OCI-LY3 (cell line): ENCODE results near the gene ITPR1.

Experiments
- H2AFZ ChIP-seq: fragments of 200-600, 300-600 bp; shearing (Covaris generic); 2 replicates; pipeline ENCODE4 v1.6.0; 2014; ENCODE audit warnings: antibody characterized with exemption, low read depth, low read length
- H3K27ac ChIP-seq: fragments of 200-600, 300-600 bp; sonication (generic); 2 replicates; pipeline ENCODE4 v1.5.1; 2014; ENCODE audit warnings: mild to moderate bottlenecking, low read length, moderate library complexity, mixed read lengths
- H3K27me3 ChIP-seq: fragments of 200-600, 300-600 bp; sonication (generic); 2 replicates; pipeline ENCODE4 v1.6.1; 2014; ENCODE audit warnings: low read depth, low read length, mixed read lengths
- H3K36me3 ChIP-seq: fragments of 200-600, 300-600 bp; sonication (generic); replicated peaks from 2 replicates; pipeline ENCODE3; 2014; ENCODE audit warnings: low read depth, low read length, mixed read lengths
- H3K4me1 ChIP-seq: fragments of 300-600, 200-600 bp; sonication (generic); 2 replicates; pipeline ENCODE4 v1.6.1; 2014; ENCODE audit warnings: low read length, mixed read lengths
- H3K4me2 ChIP-seq: fragments of 200-600, 300-600 bp; sonication (generic); 2 replicates; pipeline ENCODE4 v1.6.1; 2014; ENCODE audit warnings: low read length, mixed read lengths
- H3K4me3 ChIP-seq: fragments of 300-600, 200-600 bp; sonication (generic); 2 replicates; pipeline ENCODE4 v1.5.1; 2014; ENCODE audit warnings: antibody characterized with exemption, mild to moderate bottlenecking, low read length, moderate library complexity
- H3K79me2 ChIP-seq: fragments of 300-600, 200-600 bp; shearing (Covaris generic); 2 replicates; pipeline ENCODE4 v1.6.1; 2014; ENCODE audit warnings: mild to moderate bottlenecking, low read length, mixed read lengths
- H3K9ac ChIP-seq: fragments of 300-600, 200-600 bp; shearing (Covaris generic); 2 replicates; pipeline ENCODE4 v1.6.0; 2014; ENCODE audit warnings: mild to moderate bottlenecking, low read length, moderate library complexity
- H3K9me3 ChIP-seq: fragments of 200-600, 300-600 bp; shearing (Covaris generic); 2 replicates; pipeline ENCODE4 v1.6.1; 2014; ENCODE audit warnings: low read length, mixed read lengths; ENCODE audit not compliant: insufficient read depth
- H4K20me1 ChIP-seq: fragments of 200-600, 300-600 bp; sonication (generic); 2 replicates; pipeline ENCODE4 v1.6.1; 2016; ENCODE audit warnings: low read length, mixed read lengths; ENCODE audit not compliant: insufficient read depth
- EZH2phosphoT487 ChIP-seq: fragments of 200-600 bp; shearing (Covaris generic); IDR thresholded peaks from 2 replicates; pipeline ENCODE4 v1.6.1; 2018; ENCODE audit warnings: antibody characterized with exemption, mixed run types, low read depth
- TF ChIP-seq, protein P1 (sequence below): fragments of 200-600, 300-600 bp; sonication (generic); IDR thresholded peaks from 2 replicates; pipeline ENCODE4 v1.5.1; 2014; ENCODE audit warnings: antibody characterized with exemption, low read length, low read depth

The ITPR1 gene

DNA sequence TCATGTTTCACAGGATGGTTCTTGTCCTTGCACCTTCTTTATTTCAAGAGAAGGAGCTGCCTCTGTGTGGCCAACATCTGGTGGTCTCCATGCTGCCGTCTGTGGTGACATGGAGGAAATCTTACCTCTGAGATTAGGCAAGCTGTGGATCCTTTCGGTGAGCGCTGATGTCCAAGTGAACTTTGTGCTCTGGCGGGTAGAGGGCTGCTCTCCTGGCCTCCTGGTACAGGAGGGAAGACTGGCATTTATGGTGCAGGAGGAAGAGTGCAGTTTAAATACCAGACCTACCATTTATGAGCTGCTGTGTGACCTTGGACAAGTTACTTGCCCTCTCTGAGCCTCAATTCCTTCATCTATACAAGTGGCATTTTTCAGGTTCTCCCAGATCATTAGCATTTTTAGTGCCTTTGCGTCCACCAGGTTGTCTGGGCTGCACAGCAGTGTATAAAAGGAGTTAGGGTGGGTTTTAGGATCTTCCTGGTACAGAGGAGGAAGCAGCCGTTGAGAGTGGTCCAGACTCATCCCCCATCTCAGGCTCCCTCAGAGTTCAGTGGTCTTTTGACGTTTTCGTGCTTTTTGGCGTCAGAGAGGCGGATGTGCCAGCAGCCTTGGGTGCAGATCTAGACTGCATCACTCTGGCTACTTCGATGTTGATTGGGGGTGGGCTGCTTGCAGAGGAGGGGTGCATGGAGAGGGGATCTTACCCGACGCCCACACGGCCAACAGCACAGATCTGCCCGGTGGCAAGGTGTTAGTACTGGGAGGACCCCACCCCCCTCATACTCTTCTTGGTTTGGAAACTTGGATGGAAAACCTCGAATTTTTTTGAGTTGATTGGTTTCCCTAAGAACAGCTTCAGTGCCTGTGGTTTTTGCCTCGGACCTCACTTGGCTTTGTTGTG lies 162.2 kb downstream of the ITPR1 start:
- H3K9ac ChIP-seq: no peak overlapping the region
- no peak overlapping the region for H3K4me3 ChIP-seq
- no peaks in the 10 kb centered on the region for H3K79me2 ChIP-seq
- H3K9me3 ChIP-seq: no peaks in the 10 kb centered on the region
- no peak overlapping the region for H2AFZ ChIP-seq
- H3K27me3 ChIP-seq: no peaks in the 10 kb centered on the region
- no peaks in the 10 kb centered on the region for H3K4me1 ChIP-seq
- TF ChIP-seq, protein P1, sequence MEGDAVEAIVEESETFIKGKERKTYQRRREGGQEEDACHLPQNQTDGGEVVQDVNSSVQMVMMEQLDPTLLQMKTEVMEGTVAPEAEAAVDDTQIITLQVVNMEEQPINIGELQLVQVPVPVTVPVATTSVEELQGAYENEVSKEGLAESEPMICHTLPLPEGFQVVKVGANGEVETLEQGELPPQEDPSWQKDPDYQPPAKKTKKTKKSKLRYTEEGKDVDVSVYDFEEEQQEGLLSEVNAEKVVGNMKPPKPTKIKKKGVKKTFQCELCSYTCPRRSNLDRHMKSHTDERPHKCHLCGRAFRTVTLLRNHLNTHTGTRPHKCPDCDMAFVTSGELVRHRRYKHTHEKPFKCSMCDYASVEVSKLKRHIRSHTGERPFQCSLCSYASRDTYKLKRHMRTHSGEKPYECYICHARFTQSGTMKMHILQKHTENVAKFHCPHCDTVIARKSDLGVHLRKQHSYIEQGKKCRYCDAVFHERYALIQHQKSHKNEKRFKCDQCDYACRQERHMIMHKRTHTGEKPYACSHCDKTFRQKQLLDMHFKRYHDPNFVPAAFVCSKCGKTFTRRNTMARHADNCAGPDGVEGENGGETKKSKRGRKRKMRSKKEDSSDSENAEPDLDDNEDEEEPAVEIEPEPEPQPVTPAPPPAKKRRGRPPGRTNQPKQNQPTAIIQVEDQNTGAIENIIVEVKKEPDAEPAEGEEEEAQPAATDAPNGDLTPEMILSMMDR: no peak
- no peak for TF ChIP-seq EZH2phosphoT487
- no peak overlapping the region for H3K4me2 ChIP-seq
- H3K36me3 ChIP-seq: no peaks in the 10 kb centered on the region
- no peaks in the 10 kb centered on the region; the same call in 1 of the 2 replicates for H4K20me1 ChIP-seq
- no peak overlapping the region for H3K27ac ChIP-seq

DNA sequence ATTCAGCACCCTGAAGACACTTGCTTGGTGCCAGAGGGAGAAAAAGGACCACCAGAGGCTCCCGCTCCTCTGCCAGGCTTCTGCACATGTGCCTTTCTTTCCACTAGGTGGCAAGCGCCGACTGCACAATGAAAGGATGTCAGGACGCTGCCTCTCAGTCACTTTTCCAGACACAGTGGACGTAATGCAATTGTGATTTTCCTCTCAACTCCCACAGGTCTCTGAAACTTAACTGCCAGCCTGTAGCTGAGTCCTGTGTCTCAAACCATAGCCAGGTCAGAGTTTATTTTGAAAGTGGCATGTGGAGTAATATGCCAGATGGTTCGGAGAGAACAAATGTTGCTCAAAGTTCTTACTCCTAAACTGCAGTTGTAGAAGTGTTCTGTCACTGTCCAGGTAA lies 162.9 kb downstream of the ITPR1 start:
- Histone ChIP-seq H3K4me3 (no peak overlapping the region), H3K9ac (no peak overlapping the region), H3K4me1 (no peaks in the 10 kb centered on the region), H3K4me2 (no peak overlapping the region), H3K36me3 (no peaks in the 10 kb centered on the region), H2AFZ (no peak overlapping the region), H4K20me1 (no peaks in the 10 kb centered on the region; the same call in 1 of the 2 replicates), H3K9me3 (no peaks in the 10 kb centered on the region), H3K27me3 (no peaks in the 10 kb centered on the region), H3K79me2 (no peaks in the 10 kb centered on the region), H3K27ac (no peak overlapping the region)
- no peak for TF ChIP-seq EZH2phosphoT487
- TF ChIP-seq, protein P1: peak; percentile 72

GRCh38 chr3:4656626-4657328 lies 163.6 kb downstream of the ITPR1 start:
- Histone ChIP-seq H3K9ac (no peak overlapping the region), H3K9me3 (no peaks in the 10 kb centered on the region), H3K4me2 (no peak overlapping the region), H3K79me2 (no peaks in the 10 kb centered on the region), H4K20me1 (no peaks in the 10 kb centered on the region; the same call in 1 of the 2 replicates), H2AFZ (no peak overlapping the region), H3K27ac (no peak overlapping the region), H3K36me3 (no peaks in the 10 kb centered on the region), H3K27me3 (no peaks in the 10 kb centered on the region), H3K4me3 (no peak overlapping the region), H3K4me1 (no peaks in the 10 kb centered on the region)
- TF ChIP-seq, protein P1: no peak
- TF ChIP-seq EZH2phosphoT487: no peak

DNA sequence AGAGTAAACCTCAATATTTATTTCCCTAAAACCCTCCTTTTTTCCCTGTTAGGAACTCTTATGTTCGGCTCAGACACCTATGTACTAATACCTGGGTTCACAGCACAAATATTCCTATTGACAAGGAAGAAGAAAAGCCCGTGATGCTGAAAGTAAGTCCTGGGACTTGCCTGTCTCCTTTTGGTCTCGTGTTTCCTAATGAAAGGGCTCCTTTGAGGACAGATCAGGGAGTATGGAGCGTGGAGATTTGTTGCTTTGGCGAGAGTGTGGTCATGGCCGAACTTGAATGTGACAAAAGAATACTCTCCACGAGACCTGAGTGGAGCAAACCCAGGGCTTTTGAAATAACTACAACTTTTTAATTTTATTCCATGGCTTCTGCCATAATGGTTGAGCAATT lies 167.8 kb downstream of the ITPR1 start:
- H3K79me2 ChIP-seq: no peaks in the 10 kb centered on the region
- H3K4me3 ChIP-seq: no peak overlapping the region
- H3K27me3 ChIP-seq: no peaks in the 10 kb centered on the region
- H4K20me1 ChIP-seq: no peaks in the 10 kb centered on the region
- no peak overlapping the region for H2AFZ ChIP-seq
- H3K4me2 ChIP-seq: no peak overlapping the region
- no peaks in the 10 kb centered on the region for H3K4me1 ChIP-seq
- TF ChIP-seq, protein P1: no peak
- TF ChIP-seq EZH2phosphoT487: no peak
- no peak overlapping the region for H3K9ac ChIP-seq
- H3K27ac ChIP-seq: no peak overlapping the region
- H3K36me3 ChIP-seq: no peaks in the 10 kb centered on the region
- H3K9me3 ChIP-seq: no peaks in the 10 kb centered on the region
